ENCODE results near the gene FAM240B.

FAM240B gene

GRCh38 chr9:38699337-38699736, 20.6 kb downstream of the FAM240B start:
- DNase-seq (ENCODE audit: low read depth): no peak

GRCh38 chr9:38697776-38698300, 22.1 kb downstream of the FAM240B start:
- DNase-seq (ENCODE audit: low read depth): no peak

DNA sequence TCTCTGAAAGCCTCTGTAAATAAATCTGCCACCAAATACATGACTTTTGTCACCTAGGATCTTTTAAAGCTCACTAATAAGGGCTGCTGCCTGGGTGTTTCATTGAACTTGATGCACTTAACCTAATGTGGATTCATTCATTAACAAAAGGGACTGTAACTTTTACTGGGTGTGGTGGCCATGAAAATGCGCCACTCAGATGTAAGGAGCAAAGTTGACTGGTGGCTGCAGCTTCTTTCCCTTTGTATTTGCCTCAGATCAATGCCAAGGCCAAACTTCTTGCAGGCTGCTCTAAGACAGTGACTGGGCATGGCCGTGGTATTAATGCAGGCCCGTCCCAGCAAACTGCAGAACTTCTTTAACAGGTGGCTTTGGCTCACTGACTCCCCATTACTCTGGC, 22.9 kb downstream of the FAM240B start:
- DNase-seq (ENCODE audit: low read depth): no peak

- DNase-seq (ENCODE audit: low read depth): no peak
These were observed 25.3 kb downstream of the FAM240B start for GRCh38 chr9:38694676-38695075.

DNA sequence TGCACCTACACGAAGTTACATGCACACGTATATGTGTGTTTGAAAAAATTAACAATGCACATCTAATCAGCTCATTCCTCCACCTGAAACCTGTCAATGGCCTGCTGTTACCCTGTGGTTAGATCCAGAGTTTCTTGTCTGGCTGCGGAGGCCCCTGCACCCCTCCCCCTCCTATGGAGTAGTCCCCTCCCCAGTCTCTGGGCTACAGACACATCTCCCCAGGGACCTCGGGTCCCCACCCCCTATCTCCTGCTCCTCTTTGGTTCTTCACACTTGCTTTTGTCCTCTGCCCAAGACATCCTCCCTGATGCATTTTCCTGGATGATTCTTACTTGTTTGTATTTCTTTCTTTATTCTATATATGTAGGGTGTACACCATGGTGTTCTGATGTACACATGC, 27.2 kb downstream of the FAM240B start:
- no peak for DNase-seq (ENCODE audit: low read depth)

GRCh38 chr9:38690574-38690973, 29.4 kb downstream of the FAM240B start:
- DNase-seq (ENCODE audit: low read depth): no peak

- DNase-seq (ENCODE audit: low read depth): no peak
These were observed 30.3 kb downstream of the FAM240B start for GRCh38 chr9:38689678-38690077.

DNA sequence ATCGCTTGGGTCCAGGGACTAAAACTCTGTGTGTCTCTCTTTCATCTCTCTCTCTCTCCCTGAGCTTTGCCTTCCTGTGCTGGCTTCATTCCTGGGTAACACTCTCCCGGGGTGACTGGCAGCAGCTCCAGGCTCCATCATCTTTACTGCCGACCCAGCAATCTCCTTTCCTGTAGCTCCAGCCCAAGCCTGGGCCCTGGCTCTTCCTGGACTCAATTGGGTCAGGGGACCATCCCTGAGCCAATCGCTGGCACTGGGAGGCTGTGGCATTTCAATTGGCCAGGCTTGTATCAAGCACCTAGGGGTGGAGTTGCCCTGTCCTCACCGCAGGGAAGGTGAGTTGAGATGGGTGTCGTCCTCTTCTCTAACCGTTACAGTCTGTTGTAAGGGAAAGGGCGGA, 31.9 kb downstream of the FAM240B start:
- no peak for DNase-seq (ENCODE audit: low read depth)

DNA sequence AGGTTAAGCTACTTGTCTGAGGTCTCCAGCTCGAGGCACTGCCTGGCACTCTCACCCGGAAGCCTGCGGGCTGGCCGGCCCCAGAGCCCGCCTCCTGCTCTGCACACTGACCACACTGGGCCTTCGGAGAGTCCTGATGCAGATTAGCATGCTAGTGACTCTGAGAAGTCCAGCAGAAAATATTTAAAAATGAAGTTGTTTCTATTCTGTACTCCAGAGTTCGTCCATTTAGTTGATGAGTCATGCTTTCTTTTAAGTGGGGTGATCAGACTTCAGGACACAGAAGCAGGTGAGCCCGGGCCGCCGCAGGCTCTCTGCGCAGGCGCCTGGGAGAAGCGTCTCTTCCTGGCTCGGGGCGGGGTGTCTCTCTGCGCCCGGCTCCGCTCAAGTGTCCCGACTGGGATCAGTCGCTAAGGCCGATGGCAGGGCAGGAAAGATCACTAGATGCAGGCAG, 32.5 kb downstream of the FAM240B start:
- no peak for DNase-seq (ENCODE audit: low read depth)

- no peak for DNase-seq (ENCODE audit: low read depth)
These were observed 33.0 kb downstream of the FAM240B start for GRCh38 chr9:38686933-38687332.

- DNase-seq (ENCODE audit: low read depth): no peak
These were observed 34.4 kb downstream of the FAM240B start for GRCh38 chr9:38685535-38685934.

DNA sequence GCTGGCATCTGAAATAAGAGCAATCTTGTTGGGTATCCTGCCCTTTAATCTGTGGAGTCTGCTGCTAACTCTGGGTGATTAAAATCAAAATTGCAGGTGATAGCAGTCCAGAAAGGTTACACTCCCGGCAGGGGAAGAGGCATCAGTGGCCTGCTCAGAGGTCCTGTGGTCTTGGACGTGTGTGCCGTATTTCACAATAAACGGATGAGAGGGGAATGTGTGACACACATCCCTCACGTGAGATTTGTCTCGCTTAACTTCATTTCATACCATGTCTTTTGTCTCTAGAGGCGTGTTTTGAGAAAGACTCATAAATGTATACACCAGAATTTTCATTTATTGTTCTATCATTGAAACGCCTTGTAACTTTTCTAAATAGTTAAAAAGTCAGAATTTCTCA, 36.6 kb downstream of the FAM240B start:
- DNase-seq (ENCODE audit: low read depth): no peak

GRCh38 chr9:38682713-38683112, 37.2 kb downstream of the FAM240B start:
- no peak for DNase-seq (ENCODE audit: low read depth)

GRCh38 chr9:38681747-38682227, 38.1 kb downstream of the FAM240B start:
- no peak for DNase-seq (ENCODE audit: low read depth)

- DNase-seq (ENCODE audit: low read depth): no peak
These were observed 39.0 kb downstream of the FAM240B start for GRCh38 chr9:38680837-38681445.

- DNase-seq (ENCODE audit: low read depth): no peak
These were observed 42.2 kb downstream of the FAM240B start for GRCh38 chr9:38677660-38678303.

GRCh38 chr9:38675831-38676230, 44.1 kb downstream of the FAM240B start:
- DNase-seq (ENCODE audit: low read depth): no peak

- DNase-seq (ENCODE audit: low read depth): no peak
These were observed 44.7 kb downstream of the FAM240B start for GRCh38 chr9:38675211-38675610.

- no peak for DNase-seq (ENCODE audit: low read depth)
These were observed 46.3 kb downstream of the FAM240B start for GRCh38 chr9:38673399-38674193.

DNA sequence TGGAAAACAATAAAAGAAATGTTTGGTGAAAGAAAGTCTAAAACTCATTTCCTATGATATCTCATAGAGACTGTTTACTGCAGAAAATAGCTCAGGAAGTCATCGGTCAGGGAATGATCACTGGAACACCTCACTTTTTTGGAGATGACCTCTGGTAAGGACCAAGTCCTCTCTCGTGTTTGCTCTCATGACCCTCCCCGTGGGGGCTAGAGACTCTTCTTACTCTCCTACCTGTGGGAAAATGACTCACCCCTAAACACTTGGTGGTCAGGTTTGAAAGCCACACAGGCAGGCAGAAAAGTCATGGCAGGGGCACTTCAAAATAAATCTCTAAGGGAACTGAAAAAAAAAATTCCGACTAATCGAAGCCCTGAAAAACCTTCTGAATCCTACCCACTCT, 48.2 kb downstream of the FAM240B start:
- DNase-seq (ENCODE audit: low read depth): no peak

DNA sequence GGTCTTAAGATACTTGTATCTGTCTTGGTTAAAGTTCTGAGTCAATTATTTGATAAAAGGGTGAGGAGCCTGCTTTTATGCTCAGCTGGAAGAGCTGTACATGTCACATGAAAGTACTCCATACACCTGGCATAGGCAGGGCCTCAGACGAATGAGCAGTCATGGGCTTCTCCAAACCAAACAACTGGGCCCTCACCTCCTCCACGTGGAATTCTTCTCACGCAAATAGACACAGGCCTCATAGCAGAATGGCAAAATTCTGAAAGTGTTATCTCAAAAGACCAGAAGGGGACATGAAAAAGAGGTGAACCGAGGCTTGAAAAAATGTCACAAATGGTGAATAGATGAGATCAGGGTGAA, 48.6 kb downstream of the FAM240B start:
- no peak for DNase-seq (ENCODE audit: low read depth)

DNA sequence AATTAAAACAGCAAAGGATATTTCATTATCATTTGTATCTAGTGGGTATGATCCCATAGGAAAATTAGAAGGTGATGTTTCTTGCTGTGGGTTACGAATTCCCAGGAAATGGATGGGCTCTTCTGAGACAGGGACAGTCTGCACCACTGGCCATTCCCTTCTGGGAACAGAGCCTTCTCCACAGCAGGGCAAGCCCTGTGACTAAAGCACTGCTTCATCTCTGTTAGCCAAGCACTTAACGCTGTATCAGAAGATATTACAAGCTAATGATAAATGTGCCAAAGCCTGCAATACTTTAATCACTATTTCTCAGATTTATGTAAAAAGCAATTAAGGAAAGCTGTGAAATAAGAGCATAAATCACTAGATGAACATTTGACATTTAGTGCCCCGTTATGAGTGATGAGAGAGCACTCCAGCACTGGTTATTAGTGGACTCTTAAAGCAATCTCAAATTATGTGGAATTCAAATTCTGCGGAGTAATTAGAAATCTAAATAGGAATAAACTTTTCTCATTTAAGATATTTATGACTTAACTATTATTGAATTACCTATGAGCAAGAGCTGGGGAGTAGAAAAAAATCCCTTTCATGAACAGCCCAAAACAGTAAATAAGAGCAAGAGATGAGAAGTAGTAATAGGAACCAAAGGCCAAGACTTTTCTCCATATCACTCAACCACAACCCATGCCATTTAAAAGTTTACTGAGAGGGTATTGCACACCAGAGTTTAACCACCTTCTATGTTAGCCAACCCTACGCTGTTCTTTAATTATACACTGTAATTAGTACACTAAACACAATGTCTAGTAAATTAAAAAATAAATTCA, 49.2 kb downstream of the FAM240B start:
- no peak for DNase-seq (ENCODE audit: low read depth)
